Stimulated activated memory B cell treated with anti-CD40 and anti-IgM and Interleukin-4, amounts not matched to agents 10 μg/mL and 1 μg/mL and 100 μg/mL, for 72 hours (primary cell): ENCODE data around the gene DGKE.

Source experiments
- ATAC-seq: fragments of 150-1000 bp; cut with Tn5 transposase; 2 replicates; pipeline ENCODE4 v1.10.0; 2021
- H3K27ac Mint-ChIP-seq: one replicate; pipeline ENCODE4 v1.8.0; 2022; ENCODE audit warnings: mild to moderate bottlenecking, mixed read lengths
- H3K27me3 Mint-ChIP-seq: one replicate; pipeline ENCODE4 v1.8.0; 2022; ENCODE audit warnings: mixed read lengths
- H3K36me3 Mint-ChIP-seq: one replicate; pipeline ENCODE4 v1.8.0; 2022; ENCODE audit warnings: mixed read lengths
- H3K4me1 Mint-ChIP-seq: one replicate; pipeline ENCODE4 v1.8.0; 2022; ENCODE audit warnings: mixed read lengths
- H3K4me3 Mint-ChIP-seq: one replicate; pipeline ENCODE4 v1.8.0; 2022; ENCODE audit warnings: mild to moderate bottlenecking, moderate library complexity, mixed read lengths
- H3K9me3 Mint-ChIP-seq: one replicate; pipeline ENCODE4 v1.8.0; 2022; ENCODE audit warnings: mixed read lengths

DGKE gene

GRCh38 chr17:56861899-56862298 lies 27.9 kb downstream of the DGKE start:
- no peaks in the 10 kb centered on the region for H3K27me3 Mint-ChIP-seq
- H3K4me3 Mint-ChIP-seq, result no peak overlapping the region
- no peak for ATAC-seq
- peaks cover 31% of the 10 kb centered on the region for H3K36me3 Mint-ChIP-seq
- H3K27ac Mint-ChIP-seq, result no peak overlapping the region
- no peaks in the 10 kb centered on the region for H3K9me3 Mint-ChIP-seq
- H3K4me1 Mint-ChIP-seq, result no peaks in the 10 kb centered on the region

- Mint-ChIP-seq H3K36me3 (peaks cover 31% of the 10 kb centered on the region), H3K4me1 (no peaks in the 10 kb centered on the region), H3K27me3 (no peaks in the 10 kb centered on the region), H3K27ac (no peak overlapping the region), H3K4me3 (no peak overlapping the region), H3K9me3 (no peaks in the 10 kb centered on the region)
- no peak for ATAC-seq
Observed at GRCh38 chr17:56863974-56864373, 30.0 kb downstream of the DGKE start.

DNA sequence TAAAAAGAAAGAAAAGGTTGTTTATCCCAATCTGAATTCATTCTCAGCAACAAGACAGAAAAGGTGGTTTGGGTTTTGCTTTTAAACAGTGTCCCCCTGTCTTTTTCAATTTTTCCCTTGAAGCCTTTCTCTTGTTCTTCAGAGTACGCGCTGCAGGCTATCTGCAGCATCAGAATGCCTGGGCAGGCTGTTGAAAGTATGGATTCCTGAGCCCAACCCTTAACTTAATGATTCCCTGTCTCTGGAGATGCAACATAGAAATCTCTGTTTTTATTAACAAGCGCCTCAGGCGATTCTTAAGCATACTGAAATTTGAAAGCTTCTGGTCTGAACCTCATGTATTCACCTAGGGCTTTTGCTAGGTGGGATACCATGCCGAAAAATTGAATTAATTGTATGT lies 32.1 kb downstream of the DGKE start:
- H3K4me1 Mint-ChIP-seq, result peaks cover 5% of the 10 kb centered on the region
- H3K9me3 Mint-ChIP-seq, result no peaks in the 10 kb centered on the region
- H3K36me3 Mint-ChIP-seq, result peaks cover 22% of the 10 kb centered on the region
- H3K27ac Mint-ChIP-seq, result no peak overlapping the region
- H3K27me3 Mint-ChIP-seq, result no peaks in the 10 kb centered on the region
- ATAC-seq, result no peak
- no peak overlapping the region for H3K4me3 Mint-ChIP-seq

- Mint-ChIP-seq H3K27me3 (no peaks in the 10 kb centered on the region), H3K27ac (no peak overlapping the region), H3K4me3 (no peak overlapping the region), H3K9me3 (no peaks in the 10 kb centered on the region), H3K4me1 (peaks cover 5% of the 10 kb centered on the region), H3K36me3 (peaks cover 18% of the 10 kb centered on the region)
- ATAC-seq, result no peak
Observed at GRCh38 chr17:56866496-56866895, 32.5 kb downstream of the DGKE start.

- Mint-ChIP-seq H3K36me3 (peaks cover 6% of the 10 kb centered on the region), H3K9me3 (no peaks in the 10 kb centered on the region), H3K4me1 (peaks cover 5% of the 10 kb centered on the region)
Observed at GRCh38 chr17:56867948-56868376, 34.0 kb downstream of the DGKE start.

GRCh38 chr17:56868716-56869115 lies 34.8 kb downstream of the DGKE start:
- H3K27me3 Mint-ChIP-seq, result no peaks in the 10 kb centered on the region
- no peak for ATAC-seq
- H3K9me3 Mint-ChIP-seq, result no peaks in the 10 kb centered on the region
- H3K4me3 Mint-ChIP-seq, result no peak overlapping the region
- H3K4me1 Mint-ChIP-seq, result peaks cover 5% of the 10 kb centered on the region
- H3K36me3 Mint-ChIP-seq, result peaks cover 6% of the 10 kb centered on the region
- no peak overlapping the region for H3K27ac Mint-ChIP-seq

More at GRCh38 chr17:56867948-56868376, 34.0 kb downstream of the DGKE start:
- ATAC-seq, result no peak
- Mint-ChIP-seq H3K4me3 (no peak overlapping the region), H3K27ac (no peak overlapping the region), H3K27me3 (no peaks in the 10 kb centered on the region)

- Mint-ChIP-seq H3K4me3 (no peak overlapping the region), H3K4me1 (peaks cover 5% of the 10 kb centered on the region), H3K27me3 (no peaks in the 10 kb centered on the region), H3K9me3 (no peaks in the 10 kb centered on the region), H3K27ac (no peak overlapping the region), H3K36me3 (peaks cover 6% of the 10 kb centered on the region)
- no peak for ATAC-seq
Observed at GRCh38 chr17:56870081-56870651, 36.2 kb downstream of the DGKE start.

GRCh38 chr17:56876766-56877179 lies 42.8 kb downstream of the DGKE start:
- Mint-ChIP-seq H3K36me3 (no peaks in the 10 kb centered on the region), H3K4me3 (no peak overlapping the region), H3K9me3 (peaks cover 3% of the 10 kb centered on the region), H3K27me3 (no peaks in the 10 kb centered on the region), H3K4me1 (peaks cover 19% of the 10 kb centered on the region), H3K27ac (no peak overlapping the region)
- no peak for ATAC-seq

- H3K4me1 Mint-ChIP-seq, result peaks cover 19% of the 10 kb centered on the region
- no peak overlapping the region for H3K27ac Mint-ChIP-seq
- no peak for ATAC-seq
- no peak overlapping the region for H3K4me3 Mint-ChIP-seq
- H3K27me3 Mint-ChIP-seq, result no peaks in the 10 kb centered on the region
- H3K9me3 Mint-ChIP-seq, result peaks cover 3% of the 10 kb centered on the region
- H3K36me3 Mint-ChIP-seq, result peaks cover 6% of the 10 kb centered on the region
Observed at GRCh38 chr17:56879280-56879679, 45.3 kb downstream of the DGKE start.

GRCh38 chr17:56880133-56880532 lies 46.2 kb downstream of the DGKE start:
- peaks cover 19% of the 10 kb centered on the region for H3K4me1 Mint-ChIP-seq
- peaks cover 10% of the 10 kb centered on the region for H3K36me3 Mint-ChIP-seq
- no peak for ATAC-seq
- H3K27me3 Mint-ChIP-seq, result no peaks in the 10 kb centered on the region
- H3K9me3 Mint-ChIP-seq, result peaks cover 3% of the 10 kb centered on the region
- H3K4me3 Mint-ChIP-seq, result no peak overlapping the region
- H3K27ac Mint-ChIP-seq, result no peak overlapping the region

DNA sequence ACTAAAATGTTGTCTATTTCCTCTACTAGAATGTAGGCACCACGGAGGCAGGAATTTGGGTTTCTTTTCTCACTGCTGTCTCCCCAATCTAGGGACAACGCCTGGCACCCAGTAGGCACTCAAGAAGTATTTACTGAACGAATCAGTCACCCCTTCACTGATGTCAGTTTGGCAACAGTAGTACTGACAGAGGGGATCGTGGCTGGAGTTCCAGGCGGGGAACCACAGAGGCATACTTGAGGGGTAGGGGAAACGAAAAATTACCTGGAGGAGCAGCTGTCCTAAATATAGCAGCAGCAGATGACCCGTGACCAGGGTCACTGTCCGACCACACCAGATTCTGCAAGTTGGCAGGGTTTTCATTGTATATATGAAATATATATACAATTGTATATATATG lies 46.6 kb downstream of the DGKE start:
- Mint-ChIP-seq H3K36me3 (peaks cover 13% of the 10 kb centered on the region), H3K9me3 (peaks cover 3% of the 10 kb centered on the region), H3K27ac (no peak overlapping the region), H3K4me3 (no peak overlapping the region), H3K4me1 (peaks cover 19% of the 10 kb centered on the region), H3K27me3 (no peaks in the 10 kb centered on the region)
- no peak for ATAC-seq

- Mint-ChIP-seq H3K27me3 (no peaks in the 10 kb centered on the region), H3K4me3 (no peak overlapping the region), H3K4me1 (peaks cover 19% of the 10 kb centered on the region), H3K27ac (no peak overlapping the region), H3K36me3 (peaks cover 22% of the 10 kb centered on the region), H3K9me3 (peaks cover 3% of the 10 kb centered on the region)
- ATAC-seq, result no peak
Observed at GRCh38 chr17:56881685-56882295, 47.8 kb downstream of the DGKE start.

GRCh38 chr17:56883616-56884015 lies 49.7 kb downstream of the DGKE start:
- H3K27me3 Mint-ChIP-seq, result no peaks in the 10 kb centered on the region

DNA sequence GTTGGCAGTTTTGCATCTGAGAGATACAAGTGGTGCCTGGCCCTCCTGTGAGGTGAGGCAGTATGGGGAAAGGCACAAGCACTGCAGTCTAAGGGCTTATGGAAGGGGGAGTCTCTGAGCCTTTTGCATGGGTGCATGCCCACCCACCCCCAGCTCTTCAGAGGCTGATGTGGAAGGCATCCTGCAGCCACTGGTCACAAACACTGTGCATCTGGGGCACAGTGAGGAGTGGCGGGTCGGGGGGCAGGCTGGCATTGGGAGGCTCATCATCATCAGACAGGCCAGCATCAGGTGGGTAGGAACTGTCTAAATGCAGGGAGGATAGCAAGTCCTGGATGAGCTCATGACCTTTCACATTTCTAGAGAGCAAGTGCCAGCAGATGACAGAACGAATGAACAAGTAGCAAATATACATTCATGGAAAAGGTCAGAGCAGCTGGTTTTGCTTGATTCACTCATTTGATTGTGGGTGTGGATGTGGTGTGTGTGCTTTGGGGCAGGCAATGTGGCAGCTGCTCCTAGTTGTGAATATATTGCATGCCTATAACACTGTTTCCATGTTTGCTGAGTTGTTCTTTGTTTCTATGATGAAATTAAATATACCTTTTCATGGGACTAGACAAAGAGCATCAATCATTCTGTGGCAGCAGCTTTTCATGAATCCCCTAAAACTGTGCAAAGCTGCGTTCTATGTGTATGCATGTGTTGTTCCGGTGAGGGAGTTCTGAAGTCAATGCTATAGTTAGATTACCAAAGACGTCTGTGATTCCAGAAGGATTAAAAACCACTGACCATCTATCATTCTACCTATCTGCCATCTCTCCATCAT lies 50.7 kb downstream of the DGKE start:
- no peak overlapping the region for H3K27ac Mint-ChIP-seq
- no peaks in the 10 kb centered on the region for H3K27me3 Mint-ChIP-seq
- peaks cover 5% of the 10 kb centered on the region for H3K9me3 Mint-ChIP-seq
- H3K4me3 Mint-ChIP-seq, result no peak overlapping the region
- H3K36me3 Mint-ChIP-seq, result peaks cover 50% of the 10 kb centered on the region
- no peak for ATAC-seq
- H3K4me1 Mint-ChIP-seq, result peaks cover 11% of the 10 kb centered on the region

More at GRCh38 chr17:56883616-56884015, 49.7 kb downstream of the DGKE start:
- Mint-ChIP-seq H3K4me3 (no peak overlapping the region), H3K4me1 (peaks cover 11% of the 10 kb centered on the region), H3K9me3 (peaks cover 5% of the 10 kb centered on the region), H3K36me3 (peaks cover 40% of the 10 kb centered on the region), H3K27ac (no peak overlapping the region)
- no peak for ATAC-seq

DNA sequence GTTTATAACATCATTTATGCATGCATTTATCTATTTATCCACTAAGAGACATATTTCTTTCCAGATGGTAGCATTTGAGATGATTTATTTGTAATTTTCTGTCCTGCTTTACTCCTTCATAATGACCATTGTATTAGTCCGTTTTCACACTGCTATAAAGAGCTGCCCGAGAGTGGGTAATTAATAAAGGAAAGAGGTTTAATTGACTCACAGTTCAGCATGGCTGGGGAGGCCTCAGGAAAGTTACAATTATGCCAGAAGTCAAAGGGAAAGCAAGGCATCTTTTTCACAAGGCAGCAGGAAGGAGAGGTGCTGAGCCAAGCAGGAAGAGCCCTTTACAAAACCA lies 51.3 kb downstream of the DGKE start:
- Mint-ChIP-seq H3K4me3 (no peak overlapping the region), H3K36me3 (peaks cover 55% of the 10 kb centered on the region), H3K27me3 (no peaks in the 10 kb centered on the region), H3K27ac (no peak overlapping the region), H3K4me1 (peaks cover 6% of the 10 kb centered on the region), H3K9me3 (peaks cover 5% of the 10 kb centered on the region)
- no peak for ATAC-seq

DNA sequence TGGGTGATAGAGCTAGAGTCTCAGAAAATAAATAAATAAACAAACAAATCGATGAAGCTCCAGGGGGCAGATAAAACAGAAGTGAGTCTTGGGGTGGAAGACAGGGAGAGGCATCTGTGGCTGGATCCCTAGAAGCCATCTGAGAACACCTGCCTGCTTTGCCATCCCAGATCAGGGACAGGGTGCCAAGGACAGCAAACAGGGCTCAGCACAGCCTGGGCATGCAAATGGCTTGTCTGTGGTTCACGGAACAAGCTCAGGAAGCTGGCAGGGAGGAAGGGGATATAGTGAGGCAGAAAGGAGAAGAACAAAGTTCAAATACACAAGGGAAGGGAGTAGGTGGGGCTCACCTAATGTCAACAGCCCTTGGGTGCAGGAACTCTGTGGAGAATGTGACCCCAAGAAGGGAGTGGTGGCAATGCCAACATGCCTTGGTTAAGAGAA lies 52.4 kb downstream of the DGKE start:
- no peak for ATAC-seq
- Mint-ChIP-seq H3K27me3 (no peaks in the 10 kb centered on the region), H3K36me3 (peaks cover 62% of the 10 kb centered on the region), H3K27ac (no peak overlapping the region), H3K4me3 (no peak overlapping the region), H3K4me1 (no peaks in the 10 kb centered on the region), H3K9me3 (peaks cover 5% of the 10 kb centered on the region)
